PC-3 (cell line): Measurements from ENCODE around the gene PRPH2. TPM values are rescaled to one million over a fixed set of nuclear protein-coding genes. Genes with fewer than 3 reads are reported as not detected.

ENCODE experiments used
- ATAC-seq: fragments of 200-7000 bp; cut with Tn5 transposase; 2 replicates; pipeline ENCODE4 v1.9.1; 2020; ENCODE audit warnings: mild to moderate bottlenecking, moderate library complexity
- BruUV-seq: library from RNA; stranded (reverse); fragments of 400-500 nt; replicated peaks from 2 replicates; lab custom pipeline; 2021; lab: Mats Ljungman, UMichigan
- CTCF ChIA-PET: fragments of 300-600 bp; sonication (Branson Sonifier 250); formaldehyde crosslinking; loops from one replicate; lab custom pipeline; 2022; ENCODE audit warnings: antibody characterized with exemption; lab: Charles Lee
- POLR2A ChIA-PET: fragments of 300-600 bp; sonication (Branson Sonifier 250); formaldehyde crosslinking; loops from one replicate; lab custom pipeline; 2022; ENCODE audit warnings: antibody characterized with exemption; ENCODE audit not compliant: unreplicated experiment; lab: Charles Lee
- DNase-seq: peaks from one replicate; pipeline ENCODE4 v3.0.0-alpha.2; 2015
- H2AFZ ChIP-seq: fragments of 300-600 bp; sonication (generic); 2 replicates; pipeline ENCODE4 v1.6.0; 2016; ENCODE audit warnings: antibody characterized with exemption, low read length
- H3F3A ChIP-seq: fragments of 300-600 bp; sonication (generic); one replicate; pipeline ENCODE4 v1.6.0; 2017; ENCODE audit warnings: antibody characterized with exemption, low read length, control low read depth, mild to moderate bottlenecking; ENCODE audit not compliant: unreplicated experiment
- H3K27ac ChIP-seq: fragments of 300-600 bp; sonication (generic); 2 replicates; pipeline ENCODE4 v1.5.1; 2016; ENCODE audit warnings: mild to moderate bottlenecking, low read length
- H3K27me3 ChIP-seq: fragments of 300-600 bp; sonication (generic); 2 replicates; pipeline ENCODE4 v1.6.1; 2016; ENCODE audit warnings: low read length, mixed read lengths
- H3K36me3 ChIP-seq: fragments of 300-600 bp; sonication (generic); 2 replicates; pipeline ENCODE4 v1.6.1; 2016; ENCODE audit warnings: low read depth, mixed run types, low read length, mixed read lengths
- H3K4me1 ChIP-seq: fragments of 300-600 bp; sonication (generic); 2 replicates; pipeline ENCODE4 v1.5.1; 2016; ENCODE audit warnings: low read length; ENCODE audit not compliant: insufficient read depth
- H3K4me2 ChIP-seq: fragments of 300-600 bp; sonication (generic); 2 replicates; pipeline ENCODE4 v1.6.0; 2016; ENCODE audit warnings: low read length
- H3K4me3 ChIP-seq: fragments of 300-600 bp; sonication (generic); 2 replicates; pipeline ENCODE4 v1.5.1; 2016; ENCODE audit warnings: mild to moderate bottlenecking, low read length, mixed read lengths
- H3K79me2 ChIP-seq: fragments of 300-600 bp; sonication (generic); 2 replicates; pipeline ENCODE4 v1.6.1; 2017; ENCODE audit warnings: low read length, mixed read lengths
- H3K9ac ChIP-seq: fragments of 300-600 bp; sonication (generic); 2 replicates; pipeline ENCODE4 v1.6.0; 2016; ENCODE audit warnings: mild to moderate bottlenecking, low read length
- H3K9me2 ChIP-seq: fragments of 300-600 bp; sonication (generic); replicated peaks from 2 replicates; pipeline ENCODE4 v1.6.1; 2016; ENCODE audit warnings: mixed run types, low read length, mixed read lengths
- H3K9me3 ChIP-seq: fragments of 300-600 bp; sonication (generic); 2 replicates; pipeline ENCODE4 v1.6.1; 2016; ENCODE audit warnings: low read length, mixed read lengths
- H4K20me1 ChIP-seq: fragments of 300-600 bp; sonication (generic); 2 replicates; pipeline ENCODE4 v1.6.1; 2016; ENCODE audit warnings: low read length, mixed read lengths
- CTCF ChIP-seq: fragments of 300-600 bp; sonication (generic); conservative IDR thresholded peaks from 2 replicates; pipeline ENCODE4 v1.5.1; 2017; ENCODE audit warnings: antibody characterized with exemption, low read depth, mild to moderate bottlenecking, low read length
- EZH2 ChIP-seq: fragments of 300-600 bp; sonication (generic); IDR thresholded peaks from one replicate; pipeline ENCODE4 v1.6.1; 2017; ENCODE audit warnings: antibody characterized with exemption, mild to moderate bottlenecking, low read length; ENCODE audit not compliant: unreplicated experiment
- EZH2phosphoT487 ChIP-seq: fragments of 300-600 bp; sonication (generic); IDR thresholded peaks from 2 replicates; pipeline ENCODE4 v1.6.1; 2018; ENCODE audit warnings: mild to moderate bottlenecking, antibody characterized with exemption, low read length, borderline replicate concordance
- intact Hi-C: fragments of 100-400 bp; cut with micrococcal nuclease; formaldehyde crosslinking; loops from 2 replicates; pipeline ENCODE4 v1.9.0; 2023
- total RNA-seq: library from RNA; depleted of rRNA; stranded (reverse); fragments of >200 nt; gene quantifications from 2 replicates; pipeline ENCODE4 v1.2.3, GENCODE V29; 2014

Gene PRPH2
- total RNA-seq, 1 experiment from 2014 or later, result not detected

GRCh38 chr6:42694586-42694985 lies 27.8 kb downstream of the PRPH2 start:
- H2AFZ ChIP-seq, result no peak overlapping the region
- no peak overlapping the region for H3K4me3 ChIP-seq
- H3K9me2 ChIP-seq, result no peaks in the 10 kb centered on the region
- H3K9ac ChIP-seq, result no peak overlapping the region
- H3K4me1 ChIP-seq, result no peaks in the 10 kb centered on the region
- CTCF ChIA-PET, result no interaction called here
- TF ChIP-seq CTCF (no peak), EZH2 (no peak), EZH2phosphoT487 (no peak)
- POLR2A ChIA-PET, result no interaction called here
- peaks cover 19% of the 10 kb centered on the region for H3K36me3 ChIP-seq
- H3K4me2 ChIP-seq, result no peak overlapping the region
- H3K79me2 ChIP-seq, result no peaks in the 10 kb centered on the region
- H3K27me3 ChIP-seq, result no peaks in the 10 kb centered on the region
- no peaks in the 10 kb centered on the region for H3K9me3 ChIP-seq
- DNase-seq (no peak), ATAC-seq (no peak)
- BruUV-seq, result no TSS peak
- no peaks in the 10 kb centered on the region for H4K20me1 ChIP-seq
- intact Hi-C loops, result no loop called here
- no peaks in the 10 kb centered on the region for H3F3A ChIP-seq
- H3K27ac ChIP-seq, result no peak overlapping the region

- CTCF ChIA-PET, result interaction anchor here (0.6 kb wide), 1 partner anchor 187 kb away, joined by 4 read pairs; no protein-coding TSS in a partner anchor
- intact Hi-C loops, result loop anchor here (2.0 kb wide), 1 partner anchor 33 kb away; no protein-coding TSS in a partner anchor
- Histone ChIP-seq H4K20me1 (no peaks in the 10 kb centered on the region), H3K9ac (no peak overlapping the region), H3K79me2 (no peaks in the 10 kb centered on the region), H3F3A (no peaks in the 10 kb centered on the region), H3K36me3 (peaks cover 26% of the 10 kb centered on the region), H3K27ac (no peak overlapping the region), H3K4me2 (no peak overlapping the region), H3K9me3 (no peaks in the 10 kb centered on the region), H2AFZ (no peak overlapping the region), H3K4me1 (no peaks in the 10 kb centered on the region), H3K27me3 (no peaks in the 10 kb centered on the region), H3K9me2 (no peaks in the 10 kb centered on the region), H3K4me3 (no peak overlapping the region)
- DNase-seq (no peak), ATAC-seq (no peak)
- TF ChIP-seq EZH2phosphoT487 (no peak), CTCF (no peak), EZH2 (no peak)
- BruUV-seq, result no TSS peak
- POLR2A ChIA-PET, result no interaction called here
Measured at GRCh38 chr6:42693725-42694323, 28.6 kb downstream of the PRPH2 start.
